ENCODE measurements around the gene MSLN.
A peak's percentile ranks its signal among the peaks of the same experiment; 100 is the strongest.
"Not testable (repeated sequence)": the region's sequence is repeated elsewhere in the genome, so short reads cannot be mapped to it uniquely, and the experiment has no call there.

The MSLN gene

DNA sequence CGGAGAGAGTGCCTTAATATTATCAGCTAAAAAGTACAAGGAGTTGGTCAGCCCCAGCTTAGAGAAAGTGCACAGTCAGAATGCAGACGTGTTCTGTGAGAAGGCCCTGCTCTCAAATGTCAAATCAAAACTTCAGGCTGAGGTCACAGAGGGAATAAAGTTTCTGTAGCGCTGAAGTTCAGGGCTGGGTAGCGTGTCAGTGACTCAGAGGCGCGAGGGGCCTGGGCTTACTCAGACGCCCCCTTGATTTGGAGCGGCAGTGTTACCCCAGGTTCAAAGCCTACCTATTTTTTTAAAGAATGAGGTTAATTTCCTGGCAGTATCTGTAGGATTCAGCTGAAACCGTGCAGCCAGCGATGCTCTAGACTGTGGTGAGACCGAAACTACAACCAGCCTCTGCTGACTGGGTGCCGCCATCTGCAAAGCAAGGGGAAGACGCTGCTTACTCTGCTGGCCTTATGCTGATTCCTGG, 24.5 kb upstream of the MSLN start:
- DNase-seq (ENCODE audit: low read depth) = no peak

DNA sequence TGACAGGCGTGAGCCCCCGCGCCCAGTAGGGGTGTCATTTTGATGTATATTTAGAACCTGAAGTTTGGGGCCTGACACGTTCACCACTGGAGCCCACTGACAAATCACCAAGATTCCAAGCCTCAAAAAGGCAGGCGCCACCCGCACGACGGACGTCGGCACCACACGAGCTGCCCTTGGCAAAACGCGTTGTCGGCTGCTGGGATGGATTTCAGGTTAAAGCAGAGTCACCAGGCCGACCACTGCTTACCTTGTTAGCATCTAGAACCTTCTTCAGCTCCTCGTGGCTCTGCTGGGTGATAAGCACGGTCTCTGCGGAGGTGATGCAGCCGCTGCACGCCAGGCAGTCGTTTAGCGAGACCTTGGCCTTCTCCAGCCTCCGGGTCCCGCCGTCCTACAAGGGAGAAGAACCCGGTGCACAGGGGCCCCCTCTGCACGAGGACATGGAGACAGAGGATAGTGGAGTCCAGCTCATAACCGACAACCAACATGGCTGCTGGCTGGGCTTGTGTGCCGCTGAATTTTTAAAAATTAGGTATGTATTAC, 23.5 kb upstream of the MSLN start:
- no peak for DNase-seq (ENCODE audit: low read depth)

DNA sequence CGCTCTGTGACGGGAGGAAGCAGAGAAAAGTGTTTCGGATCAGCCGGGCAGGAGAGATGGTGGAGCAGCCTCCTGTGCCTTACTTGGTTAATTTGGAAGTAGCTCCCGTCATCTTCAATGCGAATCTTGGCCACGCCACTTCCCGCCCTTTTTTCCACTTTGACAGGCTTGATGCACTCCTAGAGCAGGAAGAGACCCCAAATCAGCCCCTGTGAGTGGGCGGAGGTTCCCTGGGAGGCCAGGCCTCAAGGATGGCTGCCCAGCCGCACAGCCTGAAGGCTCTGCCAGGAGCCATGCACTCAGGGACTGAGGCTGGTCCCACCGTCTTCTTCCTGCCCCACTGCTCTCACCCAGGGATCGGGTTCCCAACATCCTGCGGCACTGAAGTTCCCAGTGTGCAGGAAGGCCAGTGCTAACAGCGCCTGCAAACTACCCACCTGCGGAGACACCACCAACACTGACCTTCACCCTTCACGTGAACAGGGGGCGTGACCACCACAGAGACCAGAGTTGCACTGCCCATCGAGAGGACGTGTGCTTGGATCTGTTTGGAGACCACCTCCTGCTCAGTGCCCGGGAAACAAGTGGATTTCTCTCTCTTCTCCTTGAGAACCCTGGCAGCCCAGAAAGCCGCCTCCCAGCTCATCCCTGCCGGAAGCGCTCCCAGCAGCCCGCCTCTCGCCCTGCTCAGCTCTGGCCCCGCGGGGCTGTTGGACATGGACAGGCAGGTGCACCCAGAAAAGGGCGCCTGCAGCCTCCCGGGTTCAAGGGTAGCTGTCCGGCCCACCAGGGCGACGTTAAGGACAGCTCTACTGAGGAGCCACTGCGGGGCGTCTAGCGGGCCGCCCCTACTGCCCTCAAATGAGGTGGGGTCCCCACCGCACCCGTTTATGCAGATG, 20.7 kb upstream of the MSLN start:
- DNase-seq (ENCODE audit: low read depth) = no peak

DNA sequence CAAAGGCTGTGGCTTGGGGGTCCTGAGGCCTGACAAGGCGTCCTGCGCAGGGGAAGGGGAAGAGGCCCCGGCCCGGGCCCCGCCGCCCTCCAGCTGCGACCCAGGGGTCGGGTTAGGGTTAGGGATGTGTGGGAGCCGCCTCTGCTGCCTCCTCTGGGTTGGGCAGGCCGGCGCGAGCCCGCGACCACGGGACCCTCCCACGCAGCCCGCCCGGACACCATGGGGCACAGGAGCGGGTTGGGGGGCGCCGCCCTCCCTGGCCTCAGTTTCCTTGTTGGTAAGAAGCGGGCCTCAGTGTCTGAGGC, 20.1 kb upstream of the MSLN start:
- DNase-seq (ENCODE audit: low read depth) = no peak

DNA sequence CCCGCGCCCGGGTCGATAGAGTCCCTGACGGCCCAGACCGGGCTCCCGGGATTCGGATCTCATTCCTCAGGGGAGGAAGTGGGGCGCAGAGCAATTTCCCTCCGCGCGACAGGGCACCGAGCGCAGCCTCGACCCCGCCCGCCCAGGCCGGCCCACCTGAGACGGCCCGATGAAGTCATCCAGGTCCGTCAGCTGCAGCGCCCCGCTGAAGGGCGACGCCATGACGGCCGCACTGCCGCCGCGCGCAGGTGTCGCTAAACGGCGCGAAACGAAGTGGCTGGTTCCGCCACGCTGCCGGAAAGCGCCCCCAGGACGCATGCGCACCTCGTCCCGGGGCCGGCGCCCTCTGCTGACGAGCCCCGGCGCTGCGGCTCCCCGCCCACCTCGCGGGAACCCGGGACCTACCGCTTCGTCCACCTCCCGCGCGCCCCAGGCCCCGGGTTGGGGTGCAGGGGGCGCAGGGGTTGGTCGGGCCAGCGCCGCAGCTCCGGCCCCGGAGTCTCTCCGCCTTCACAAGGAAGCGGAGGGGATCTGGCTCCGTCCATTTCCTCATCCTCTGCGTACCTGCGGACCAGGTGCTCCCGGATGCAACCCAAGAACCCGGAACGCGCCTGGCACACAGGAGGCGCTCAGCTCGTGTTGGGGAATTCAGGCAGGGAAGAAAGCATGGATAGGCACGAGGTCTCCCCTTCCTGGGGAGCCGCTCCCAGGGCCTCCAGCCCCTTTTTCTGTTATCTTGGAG, 19.6 kb upstream of the MSLN start, which contains the start of gene CIAO3:
CIAO3 (minus strand) TSS at position 234 of the 742 bp plus-strand sequence; CDS start at position 222, 12 bp downstream.
- peak; percentile 71 for DNase-seq (ENCODE audit: low read depth)

DNA sequence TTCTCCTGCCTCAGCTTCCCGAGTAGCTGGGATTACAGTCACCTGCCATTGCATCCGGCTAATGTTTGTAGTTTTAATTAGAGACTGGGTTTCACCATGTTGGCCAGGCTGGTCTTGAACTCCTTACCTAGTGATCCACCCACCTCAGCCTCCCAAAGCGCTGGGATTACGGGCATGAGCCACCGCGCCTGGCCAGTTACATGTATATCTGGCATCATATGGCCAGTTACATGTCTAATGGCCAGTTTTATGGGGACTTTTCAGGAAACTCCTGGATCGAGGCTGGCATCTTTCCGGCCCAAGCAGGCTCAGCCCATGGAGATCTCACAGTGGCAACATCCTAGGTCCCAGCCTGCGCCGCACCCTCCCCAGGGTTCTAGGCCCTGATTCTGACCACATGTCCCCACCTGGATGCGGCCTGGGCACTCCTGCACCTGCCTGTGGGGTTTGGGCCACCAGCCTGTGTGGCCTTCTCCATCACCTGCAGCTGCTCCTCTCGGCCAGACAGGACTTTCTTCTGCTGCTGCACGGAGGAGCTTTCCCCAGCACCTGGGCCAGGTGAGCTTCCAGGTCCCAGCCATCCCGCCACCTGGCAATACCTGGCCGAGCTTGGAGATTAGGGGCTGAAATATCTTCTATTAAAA, 18.4 kb upstream of the MSLN start:
- DNase-seq (ENCODE audit: low read depth) = no peak

DNA sequence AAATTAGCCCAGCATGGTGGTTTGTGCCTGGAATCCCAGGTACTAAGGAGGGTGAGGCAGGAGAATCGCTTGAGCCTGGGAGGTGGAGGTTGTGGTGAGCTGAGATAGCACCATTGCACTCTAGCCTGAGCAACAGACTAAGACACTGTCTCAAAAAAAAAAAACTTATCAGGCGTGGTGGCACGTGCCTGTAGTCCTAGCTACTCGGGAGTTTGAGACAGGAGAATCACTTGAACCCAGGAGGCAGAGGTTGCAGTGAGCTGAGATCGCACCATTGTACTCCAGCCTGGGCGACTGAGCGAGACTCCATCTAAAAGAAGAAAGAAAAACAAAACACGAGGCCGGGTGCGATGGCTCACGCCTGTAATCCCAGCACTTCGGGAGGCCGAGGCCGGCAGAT, 17.6 kb upstream of the MSLN start:
- DNase-seq (ENCODE audit: low read depth) = not testable (repeated sequence)

DNA sequence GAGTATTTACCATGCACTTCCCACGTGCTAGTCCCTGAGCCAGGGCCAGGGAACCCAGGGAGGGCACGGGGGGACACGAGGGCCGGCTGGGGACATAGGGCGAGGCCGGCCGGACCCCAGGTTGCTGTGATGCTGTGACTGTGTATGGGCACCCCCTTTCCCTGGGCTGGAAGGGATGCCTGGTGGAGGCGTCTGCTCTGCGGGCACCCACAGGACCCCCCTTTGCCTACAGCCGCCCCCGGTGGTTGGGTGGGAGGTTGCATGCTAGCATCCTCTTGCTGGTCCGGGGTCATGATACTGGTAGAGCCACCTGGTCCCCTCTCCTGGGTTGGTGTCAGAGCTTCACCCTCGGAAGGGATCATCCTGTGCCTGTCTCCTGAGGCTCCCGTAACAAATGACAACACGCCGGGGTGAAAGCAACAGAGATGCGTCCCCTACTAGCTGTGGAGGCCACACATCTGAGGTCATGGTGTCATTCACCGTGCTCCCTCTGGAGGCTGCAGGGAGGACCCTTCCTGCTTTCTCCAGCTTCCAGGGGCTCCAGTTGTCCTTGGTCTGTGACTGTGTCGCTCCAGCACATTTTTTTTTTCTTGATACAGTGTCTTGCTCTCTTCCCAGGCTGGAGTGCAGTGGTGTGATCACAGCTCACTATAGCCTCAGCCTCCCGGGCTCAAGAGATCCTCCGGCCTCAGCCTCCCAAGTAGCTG, 16.6 kb upstream of the MSLN start:
- DNase-seq (ENCODE audit: low read depth) = no peak

DNA sequence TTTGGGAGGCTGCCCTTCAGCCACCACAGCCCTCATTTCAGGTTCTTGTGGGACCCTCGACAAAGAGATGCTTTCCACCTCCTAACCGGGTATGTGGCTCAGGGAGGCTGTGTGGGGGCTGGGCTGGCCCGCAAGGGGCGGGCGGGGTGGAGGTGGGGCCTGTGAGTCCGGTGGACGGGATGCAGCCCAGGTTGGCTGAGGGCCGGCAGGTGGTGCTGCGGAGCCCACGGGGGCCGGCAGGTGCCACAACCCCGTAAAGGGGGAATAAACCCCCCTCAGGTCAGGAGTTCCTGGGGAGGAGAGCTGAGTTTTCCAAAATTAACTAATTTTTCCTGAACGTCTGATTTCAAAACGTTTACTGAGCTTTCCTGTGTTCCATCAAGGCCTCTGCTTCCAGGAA, 14.8 kb upstream of the MSLN start:
- DNase-seq (ENCODE audit: low read depth) = no peak

DNA sequence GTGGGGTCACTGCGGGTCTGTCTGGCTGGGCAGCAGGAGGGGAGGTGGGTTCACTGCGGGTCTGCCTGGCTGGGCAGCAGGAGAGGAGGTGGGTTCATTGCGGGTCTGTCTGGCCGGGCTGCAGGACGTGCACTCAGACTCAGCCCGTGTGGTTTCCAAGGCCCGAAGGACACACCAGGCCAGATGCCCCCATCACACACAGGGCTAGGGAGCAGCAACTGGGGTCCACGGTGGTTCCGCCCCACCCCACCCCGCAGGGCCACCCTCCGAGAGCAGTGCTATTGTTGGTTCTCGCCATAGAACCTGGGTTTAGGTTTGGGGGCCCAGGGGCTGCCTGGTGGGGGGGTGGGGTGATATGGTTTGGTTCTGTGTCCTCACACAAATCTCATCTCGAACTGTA, 13.9 kb upstream of the MSLN start:
- no peak for DNase-seq (ENCODE audit: low read depth)

DNA sequence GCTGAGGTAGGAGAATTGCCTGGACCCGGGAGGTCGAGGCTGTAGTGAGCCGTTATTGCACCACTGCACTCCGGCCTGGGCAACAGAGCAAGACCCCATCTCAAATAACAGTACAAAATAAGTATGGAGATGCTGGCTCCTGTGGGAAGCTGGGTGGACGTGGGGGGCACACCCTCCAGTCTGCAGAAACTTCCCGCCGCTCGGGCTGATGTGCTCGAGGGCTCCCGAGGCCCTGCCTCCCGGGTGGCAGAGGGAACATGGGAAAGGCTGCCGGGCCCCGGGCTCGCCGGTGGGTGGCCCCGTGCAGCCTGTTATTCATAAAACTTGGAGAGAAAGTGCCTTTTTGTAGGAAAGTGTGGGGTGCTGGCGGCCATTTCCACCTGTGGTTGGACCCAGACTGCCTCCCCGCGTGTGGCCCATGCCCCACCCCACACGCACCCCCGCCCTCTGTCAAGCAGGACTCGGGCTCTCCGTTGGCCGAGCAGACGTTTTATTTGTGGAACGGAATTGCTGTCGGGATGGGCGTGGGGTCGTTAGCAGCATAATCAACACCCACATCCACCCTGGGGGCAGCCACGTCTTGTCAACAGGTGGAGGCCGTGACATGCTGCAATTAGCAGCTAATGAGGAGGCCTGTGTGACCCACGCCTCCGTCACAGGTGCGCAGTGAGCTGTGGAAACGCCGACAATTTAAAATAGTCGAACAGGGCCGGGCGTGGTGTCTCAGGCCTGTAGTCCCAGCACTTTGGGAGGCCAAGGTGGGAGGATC, 12.4 kb upstream of the MSLN start:
- no peak for DNase-seq (ENCODE audit: low read depth)

DNA sequence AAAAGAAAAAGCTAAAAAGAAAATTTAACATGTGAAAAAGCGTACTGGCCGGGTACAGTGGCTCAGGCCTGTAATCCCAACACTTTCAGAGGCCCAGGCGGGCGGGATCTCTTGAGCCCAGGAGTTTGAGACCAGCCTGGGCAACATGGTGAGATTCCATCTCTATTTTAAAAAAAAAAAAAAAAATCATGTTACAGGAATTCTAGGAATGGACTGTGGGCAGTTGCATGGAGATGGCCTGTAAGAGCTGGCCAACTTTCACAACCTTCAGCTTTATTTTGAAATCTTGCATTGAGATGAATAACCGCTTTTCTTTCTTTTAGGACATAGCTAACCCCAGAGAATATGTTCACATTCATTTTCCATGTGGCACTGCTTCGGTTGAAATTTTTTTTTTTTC, 11.5 kb upstream of the MSLN start:
- peak; percentile 76 for DNase-seq (ENCODE audit: low read depth)

DNA sequence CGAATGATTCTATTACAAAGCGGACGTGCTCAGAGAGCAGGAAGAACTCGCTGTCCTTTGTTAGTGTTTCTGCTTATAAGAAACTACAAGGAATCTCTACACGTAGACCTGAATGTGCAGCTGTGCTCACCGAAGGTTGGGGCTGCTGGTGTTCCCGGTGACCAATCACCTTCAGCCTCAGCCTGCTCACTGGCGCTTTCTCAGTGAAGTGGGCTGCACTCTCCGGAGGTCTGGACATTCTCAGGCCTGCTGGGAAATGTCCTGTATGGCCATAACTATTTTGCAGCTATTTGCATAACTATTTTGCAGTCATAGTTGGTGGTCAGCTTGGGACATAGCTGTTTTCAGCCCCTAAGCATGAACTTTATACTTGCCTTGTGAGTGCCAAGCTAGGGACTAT, 10.0 kb upstream of the MSLN start:
- DNase-seq (ENCODE audit: low read depth) = no peak

DNA sequence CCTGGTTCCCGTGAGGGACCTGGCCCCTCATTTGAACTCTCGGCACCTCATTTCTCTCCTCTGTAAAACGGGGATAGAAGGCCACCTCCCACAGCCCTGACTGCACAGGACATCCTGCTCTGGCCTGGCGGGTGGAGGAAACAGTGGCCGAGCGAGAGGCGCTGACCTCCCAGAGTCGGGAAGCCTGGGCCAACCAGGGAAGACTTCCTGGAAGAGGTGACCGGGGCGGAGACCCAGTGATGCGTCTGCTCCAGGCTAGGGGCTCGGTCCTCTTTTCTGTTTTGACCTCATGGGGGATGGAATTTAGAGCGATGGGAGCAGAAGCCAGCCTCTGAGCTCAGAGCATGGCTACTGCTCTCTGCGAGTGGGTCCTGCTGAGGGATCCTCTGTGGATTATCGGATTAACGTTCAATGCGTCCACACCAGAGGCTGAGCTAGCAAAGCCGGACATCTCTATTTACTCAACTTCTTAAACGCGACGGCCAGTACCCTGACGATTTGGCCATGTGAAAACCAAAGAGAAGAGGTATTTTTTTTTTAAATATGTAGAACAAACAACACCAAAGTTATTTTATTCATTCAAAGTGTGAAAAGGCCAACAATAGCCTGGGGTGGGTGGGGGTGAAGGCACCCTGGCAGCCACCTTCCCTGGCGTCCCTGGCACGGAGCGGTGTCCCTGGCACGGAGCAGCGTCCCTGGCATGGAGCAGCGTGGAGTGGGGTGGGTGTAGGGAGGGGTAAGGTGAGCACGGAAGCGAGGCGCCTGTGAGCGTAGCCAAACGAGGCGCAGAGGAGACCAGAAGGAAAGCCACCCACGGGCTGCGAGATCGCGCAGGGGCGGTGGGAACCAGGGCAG, 9.2 kb upstream of the MSLN start:
- DNase-seq (ENCODE audit: low read depth) = no peak

DNA sequence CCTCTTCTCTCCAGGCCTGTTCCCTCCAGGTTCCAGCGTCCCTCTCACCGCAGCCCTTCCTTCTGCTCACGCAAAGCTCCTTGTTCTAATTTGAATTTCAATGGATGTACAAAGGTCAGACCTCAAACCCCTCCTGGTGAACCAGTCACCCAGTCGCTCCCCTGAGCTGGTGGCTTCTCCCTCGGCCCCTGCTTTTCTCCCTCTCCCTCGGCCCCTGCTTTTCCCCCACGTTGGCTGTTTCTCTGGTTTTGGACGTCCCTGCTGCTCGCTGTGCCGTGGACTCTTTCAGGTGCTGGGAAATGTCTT, 8.6 kb upstream of the MSLN start:
- DNase-seq (ENCODE audit: low read depth) = no peak

DNA sequence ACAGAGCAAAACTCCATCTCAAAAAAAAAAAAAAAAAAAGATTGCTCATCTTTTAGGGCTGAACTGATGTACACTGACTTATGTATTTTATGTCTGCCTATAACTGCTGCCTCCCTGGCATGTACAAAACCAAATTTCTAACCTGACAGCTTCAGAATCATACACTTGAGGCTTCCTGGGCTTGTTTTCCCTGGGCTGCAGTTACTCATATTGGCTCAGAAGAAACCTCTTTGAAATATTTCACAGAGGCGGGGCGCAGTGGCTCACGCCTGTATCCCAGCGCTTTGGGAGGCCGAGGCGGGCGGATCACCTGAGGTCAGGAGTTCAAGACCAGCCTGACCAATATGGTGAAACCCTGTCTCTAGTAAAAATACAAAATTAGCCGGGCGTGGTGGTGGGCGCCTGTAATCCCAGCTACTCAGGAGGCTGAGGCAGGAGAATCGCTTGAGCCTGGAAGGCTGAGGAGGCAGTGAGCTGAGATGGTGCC, 6.4 kb upstream of the MSLN start:
- not testable (repeated sequence) for DNase-seq (ENCODE audit: low read depth)

DNA sequence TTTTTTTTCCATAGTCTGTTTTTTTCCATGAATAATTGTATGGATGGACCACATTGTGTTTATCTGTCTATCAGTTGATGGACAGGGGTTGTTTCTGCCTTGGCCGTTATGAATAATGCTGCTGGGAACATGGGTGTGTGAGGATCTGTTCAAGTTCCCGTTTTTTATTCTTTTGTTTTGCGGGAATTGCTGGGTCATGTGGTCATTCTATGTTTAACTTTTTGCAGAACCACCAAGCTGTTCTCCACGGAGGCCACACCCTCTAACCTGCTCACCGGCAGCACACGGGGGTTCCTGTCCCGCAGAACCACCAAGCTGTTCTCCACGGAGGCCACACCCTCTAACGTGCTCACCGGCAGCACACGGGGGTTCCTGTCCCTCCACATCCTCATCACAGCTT, 5.9 kb upstream of the MSLN start:
- DNase-seq (ENCODE audit: low read depth) = no peak

DNA sequence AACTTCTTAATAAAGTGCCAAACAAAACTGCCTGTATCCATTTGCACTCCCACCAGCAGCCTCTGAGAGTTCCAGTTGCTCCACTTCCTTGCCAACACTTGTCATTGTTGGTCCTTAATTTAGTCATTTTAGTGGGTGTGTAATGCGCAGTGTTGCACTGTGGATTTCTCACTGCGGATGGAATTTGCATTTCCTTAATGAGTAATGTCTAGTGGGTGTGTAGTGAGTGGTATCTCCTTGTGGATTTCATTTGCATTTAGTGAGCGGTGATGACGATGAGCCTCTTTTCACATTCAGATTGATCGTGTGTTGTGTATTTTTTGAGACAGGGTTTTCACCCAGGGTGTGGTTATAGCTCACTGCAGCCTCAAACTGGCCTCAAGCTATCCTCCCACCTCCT, 4.1 kb upstream of the MSLN start:
- no peak for DNase-seq (ENCODE audit: low read depth)

DNA sequence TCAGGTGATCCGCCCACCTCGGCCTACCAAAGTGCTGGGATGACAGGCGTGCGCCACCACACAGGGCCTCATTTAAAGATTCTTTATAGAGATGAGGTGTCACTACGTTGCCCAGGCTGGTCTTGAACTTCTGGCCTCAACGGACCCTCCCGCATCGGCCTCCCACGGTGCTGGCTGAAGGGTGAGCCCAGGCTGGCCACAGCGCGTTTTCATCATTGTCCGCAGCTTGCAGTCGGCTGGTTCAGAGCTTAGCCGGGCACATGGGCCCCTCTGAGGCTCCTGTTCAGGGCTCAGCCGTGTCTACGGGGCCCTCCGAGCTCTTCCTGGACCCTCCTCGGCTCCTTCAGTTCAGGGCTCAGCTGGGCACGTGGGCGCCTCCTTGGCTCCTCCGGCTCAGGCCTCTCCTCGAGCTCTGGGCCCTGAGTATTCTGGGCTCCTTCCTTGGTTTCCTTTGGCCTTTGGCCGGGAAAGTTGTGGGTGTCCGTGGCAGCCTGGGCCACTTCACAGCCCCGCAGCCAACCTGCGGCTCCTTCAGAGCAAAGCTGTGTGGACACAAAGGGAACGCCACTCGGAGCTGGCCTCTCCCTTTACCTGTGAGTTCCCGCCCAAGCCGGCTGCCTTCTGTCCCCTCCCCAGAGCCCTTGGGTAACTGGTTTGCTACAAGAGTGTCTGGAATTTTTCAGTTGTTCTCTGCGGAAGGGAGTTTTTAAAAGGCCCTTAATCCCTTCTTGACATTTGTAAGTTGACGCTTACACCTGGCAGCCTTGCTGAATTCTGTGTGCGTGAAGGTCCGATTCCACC, 1.2 kb upstream of the MSLN start:
- no peak for DNase-seq (ENCODE audit: low read depth)
